Epithelial cell of proximal tubule (primary cell): Measurements from ENCODE around the gene STARD7. TPM values are rescaled to one million over a fixed set of nuclear protein-coding genes. Genes with fewer than 3 reads are reported as not detected.

Source experiments
- DNase-seq: peaks from one replicate; pipeline ENCODE4 v3.0.0-alpha.2; 2011; ENCODE audit warnings: low read depth
- H3K4me3 ChIP-seq: 2 replicates; pipeline ENCODE4 v1.5.1; 2011; ENCODE audit warnings: low read depth, mild to moderate bottlenecking, low read length
- total RNA-seq: library from RNA; depleted of rRNA; stranded (reverse); fragments of >200 nt; gene quantifications from 2 replicates; pipeline ENCODE4 v1.2.3, GENCODE V29; 2015
- TF ChIP-seq, protein P1 (sequence below): conservative IDR thresholded peaks from 2 replicates; pipeline ENCODE4 v1.5.1; 2012; ENCODE audit warnings: low read depth, mild to moderate bottlenecking, low read length

The STARD7 gene
- total RNA-seq, 1 donor from 2014 or later, result 99.2 TPM

- TF ChIP-seq, protein P1, sequence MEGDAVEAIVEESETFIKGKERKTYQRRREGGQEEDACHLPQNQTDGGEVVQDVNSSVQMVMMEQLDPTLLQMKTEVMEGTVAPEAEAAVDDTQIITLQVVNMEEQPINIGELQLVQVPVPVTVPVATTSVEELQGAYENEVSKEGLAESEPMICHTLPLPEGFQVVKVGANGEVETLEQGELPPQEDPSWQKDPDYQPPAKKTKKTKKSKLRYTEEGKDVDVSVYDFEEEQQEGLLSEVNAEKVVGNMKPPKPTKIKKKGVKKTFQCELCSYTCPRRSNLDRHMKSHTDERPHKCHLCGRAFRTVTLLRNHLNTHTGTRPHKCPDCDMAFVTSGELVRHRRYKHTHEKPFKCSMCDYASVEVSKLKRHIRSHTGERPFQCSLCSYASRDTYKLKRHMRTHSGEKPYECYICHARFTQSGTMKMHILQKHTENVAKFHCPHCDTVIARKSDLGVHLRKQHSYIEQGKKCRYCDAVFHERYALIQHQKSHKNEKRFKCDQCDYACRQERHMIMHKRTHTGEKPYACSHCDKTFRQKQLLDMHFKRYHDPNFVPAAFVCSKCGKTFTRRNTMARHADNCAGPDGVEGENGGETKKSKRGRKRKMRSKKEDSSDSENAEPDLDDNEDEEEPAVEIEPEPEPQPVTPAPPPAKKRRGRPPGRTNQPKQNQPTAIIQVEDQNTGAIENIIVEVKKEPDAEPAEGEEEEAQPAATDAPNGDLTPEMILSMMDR, result no peak
- DNase-seq, result no peak
- H3K4me3 ChIP-seq, result peak overlapping the region; percentile 24
These were observed 2.7 kb downstream of the STARD7 start for GRCh38 chr2:96205888-96206287.

DNA sequence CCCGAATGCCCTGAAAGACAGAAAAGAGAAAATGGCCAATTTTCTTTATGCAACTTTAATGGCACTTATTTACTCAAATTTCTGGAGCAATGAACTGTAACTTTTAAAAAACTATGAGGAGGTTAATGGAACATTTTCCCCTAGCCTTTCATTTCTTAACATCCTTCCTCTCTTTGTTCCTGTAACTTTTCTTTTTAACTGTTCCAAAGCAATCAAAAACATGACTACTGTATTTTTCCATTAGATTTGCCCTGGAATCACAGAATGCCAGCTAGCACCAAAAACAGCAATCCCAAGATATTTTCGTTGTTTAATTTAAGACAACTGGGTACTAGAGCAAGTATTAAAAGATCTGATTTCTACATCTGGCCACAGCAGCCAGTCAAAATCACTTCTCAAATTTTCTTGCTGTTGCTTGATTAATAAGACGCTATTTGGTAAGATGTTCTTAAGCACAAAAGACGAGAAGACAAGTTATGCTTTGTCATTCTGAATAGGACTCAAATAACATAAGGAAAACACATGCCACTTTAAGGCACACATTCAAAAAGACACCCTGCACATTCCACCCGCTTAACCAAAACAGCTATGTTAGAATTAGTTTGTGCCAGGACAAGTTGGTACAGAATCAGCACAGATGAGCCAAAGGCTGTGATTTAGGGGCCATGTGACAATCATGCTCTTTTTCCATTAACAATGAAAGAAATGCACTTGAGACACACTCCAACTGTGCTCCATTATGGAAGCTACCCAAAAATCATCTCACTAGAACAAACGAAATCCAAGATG is 3.6 kb downstream of the STARD7 start:
- no peak for DNase-seq
- TF ChIP-seq, protein P1, result no peak
- peak overlapping the region; percentile 9 for H3K4me3 ChIP-seq

DNA sequence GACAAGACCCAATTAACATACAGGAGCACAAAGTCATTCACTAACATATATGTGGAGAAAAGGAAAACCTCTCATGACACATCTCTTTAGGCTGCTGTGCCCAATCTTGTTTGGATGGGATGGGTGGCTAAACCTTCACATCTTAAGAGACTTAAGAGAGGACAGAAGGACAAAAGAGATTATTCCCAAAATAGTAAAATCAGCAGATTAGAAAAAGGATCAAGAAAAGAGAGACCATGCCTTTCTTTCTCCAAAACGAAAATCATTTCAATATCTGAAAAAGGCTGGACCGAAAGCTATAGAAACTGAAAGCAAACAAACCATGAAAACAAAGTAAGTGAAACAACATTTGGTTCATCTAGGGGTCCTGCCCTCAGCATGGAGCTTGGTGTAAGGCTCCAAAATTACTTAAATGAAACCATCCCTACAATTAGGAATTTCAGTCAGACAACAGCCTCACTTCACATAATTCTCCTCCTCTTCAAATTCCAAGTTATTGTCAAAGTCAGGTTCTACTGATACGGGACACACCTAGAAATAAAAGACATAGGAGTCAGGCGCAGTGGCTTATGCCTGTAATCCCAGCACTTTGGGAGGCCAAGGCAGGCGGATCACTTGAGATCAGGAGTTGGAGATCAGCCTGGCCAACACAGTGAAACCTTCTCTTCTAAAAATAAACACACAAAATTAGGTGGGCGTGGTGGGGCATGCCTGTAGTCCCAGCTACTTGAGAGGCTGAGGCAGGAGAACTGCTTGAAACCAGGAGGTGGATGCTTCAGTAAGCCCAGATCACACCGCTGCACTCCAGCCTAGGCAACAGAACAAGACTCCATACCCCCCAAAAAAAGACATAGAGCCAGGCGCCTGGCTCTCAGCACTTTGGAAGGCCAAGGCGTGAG is 5.2 kb downstream of the STARD7 start:
- no peak for DNase-seq
- no peak overlapping the region for H3K4me3 ChIP-seq
- TF ChIP-seq, protein P1, result no peak

- DNase-seq, result no peak
- H3K4me3 ChIP-seq, result no peak overlapping the region
- TF ChIP-seq, protein P1, result no peak
These were observed 6.3 kb downstream of the STARD7 start for GRCh38 chr2:96202152-96202854.

DNA sequence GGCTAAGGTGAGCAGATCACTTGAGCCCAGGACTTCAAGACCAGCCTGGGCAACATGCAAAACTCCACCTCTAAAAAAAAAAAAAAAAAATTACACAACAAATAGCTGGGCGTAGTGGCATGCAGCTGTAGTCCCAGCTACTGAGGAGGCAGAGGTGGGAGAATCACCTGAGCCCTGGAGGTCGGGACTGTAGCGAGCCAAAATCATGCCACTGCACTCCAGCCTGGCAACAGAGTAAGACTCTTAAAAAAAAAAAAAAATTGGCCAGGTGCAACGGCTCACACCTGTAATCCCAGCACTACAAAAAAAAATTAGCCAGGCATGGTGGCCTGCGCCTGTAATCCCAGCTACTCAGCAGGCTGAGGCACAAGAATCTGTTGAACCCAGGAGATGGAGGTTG is 7.3 kb downstream of the STARD7 start:
- H3K4me3 ChIP-seq, result no peak overlapping the region
- no peak for DNase-seq
- TF ChIP-seq, protein P1, result no peak

GRCh38 chr2:96198921-96199320 is 9.7 kb downstream of the STARD7 start:
- DNase-seq, result no peak
- H3K4me3 ChIP-seq, result no peak overlapping the region
- TF ChIP-seq, protein P1, result no peak
